ENCODE results near the gene SLC25A22.
A peak's percentile ranks its signal among the peaks of the same experiment; 100 is the strongest.

The SLC25A22 gene

DNA sequence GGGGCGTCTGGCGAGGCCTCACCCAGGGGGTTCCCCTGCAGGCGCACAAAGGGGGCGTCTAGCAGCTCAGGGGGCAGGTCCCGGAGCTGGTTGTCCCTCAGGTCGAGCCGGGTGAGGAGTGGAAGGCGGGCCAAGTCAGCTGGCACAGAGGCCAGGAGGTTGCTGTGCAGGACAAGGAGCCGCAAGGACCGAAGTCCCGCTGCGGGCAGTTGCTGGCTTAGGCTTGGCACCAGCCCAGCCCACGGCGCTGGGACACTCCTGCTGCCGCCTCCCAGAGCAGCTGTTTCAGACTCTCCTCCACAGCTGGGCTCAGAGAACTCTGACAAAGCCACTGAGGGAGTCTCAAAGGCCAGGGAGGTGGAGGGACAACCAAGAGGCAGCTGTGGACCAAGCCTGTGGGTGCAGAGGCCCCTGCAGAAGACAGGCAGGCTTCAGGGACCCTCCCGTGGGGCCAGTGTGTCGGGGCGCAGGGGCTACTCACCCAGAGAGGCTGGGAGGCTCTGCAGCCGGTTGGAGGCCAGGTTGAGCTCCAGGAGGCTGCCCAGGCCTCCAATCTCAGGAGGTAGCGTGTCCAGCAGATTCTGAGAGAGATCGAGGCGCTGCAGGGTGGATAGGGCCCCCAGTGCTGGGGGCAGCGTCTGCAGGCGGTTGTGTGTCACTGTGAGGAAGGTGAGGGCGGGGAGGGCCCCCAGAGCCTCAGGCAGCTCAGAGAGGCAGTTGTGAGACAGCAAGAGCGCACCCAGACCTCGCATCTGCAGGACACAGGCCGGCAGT is 4.8 kb upstream of the SLC25A22 start:
- no peak for DNase-seq

- no peak for DNase-seq
Observed at GRCh38 chr11:802018-802617, 4.0 kb upstream of the SLC25A22 start.

- DNase-seq: no peak
Observed at GRCh38 chr11:801097-801780, 3.2 kb upstream of the SLC25A22 start.

DNA sequence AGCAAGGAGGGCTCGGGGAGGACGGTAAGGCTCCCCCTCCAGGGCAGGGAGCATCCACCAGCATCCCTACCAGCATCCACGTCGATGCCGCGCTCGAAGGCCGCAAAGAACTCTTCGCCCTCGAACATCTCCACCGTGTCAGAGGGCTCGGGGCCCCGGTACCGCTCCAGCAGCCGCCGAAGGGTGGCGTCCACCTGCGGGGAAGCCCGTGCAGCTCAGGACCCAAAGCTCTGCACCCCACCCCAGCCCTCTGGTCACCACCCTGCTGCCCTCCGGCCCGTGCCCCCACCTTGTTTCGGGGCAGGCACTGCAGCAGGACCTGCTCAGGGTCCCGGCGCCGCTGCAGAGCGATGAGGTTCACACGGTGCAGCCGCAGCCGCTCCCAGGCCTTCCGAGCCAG is 2.4 kb upstream of the SLC25A22 start:
- no peak for DNase-seq

- no peak for DNase-seq
Observed at GRCh38 chr11:799641-800316, 1.7 kb upstream of the SLC25A22 start.

DNA sequence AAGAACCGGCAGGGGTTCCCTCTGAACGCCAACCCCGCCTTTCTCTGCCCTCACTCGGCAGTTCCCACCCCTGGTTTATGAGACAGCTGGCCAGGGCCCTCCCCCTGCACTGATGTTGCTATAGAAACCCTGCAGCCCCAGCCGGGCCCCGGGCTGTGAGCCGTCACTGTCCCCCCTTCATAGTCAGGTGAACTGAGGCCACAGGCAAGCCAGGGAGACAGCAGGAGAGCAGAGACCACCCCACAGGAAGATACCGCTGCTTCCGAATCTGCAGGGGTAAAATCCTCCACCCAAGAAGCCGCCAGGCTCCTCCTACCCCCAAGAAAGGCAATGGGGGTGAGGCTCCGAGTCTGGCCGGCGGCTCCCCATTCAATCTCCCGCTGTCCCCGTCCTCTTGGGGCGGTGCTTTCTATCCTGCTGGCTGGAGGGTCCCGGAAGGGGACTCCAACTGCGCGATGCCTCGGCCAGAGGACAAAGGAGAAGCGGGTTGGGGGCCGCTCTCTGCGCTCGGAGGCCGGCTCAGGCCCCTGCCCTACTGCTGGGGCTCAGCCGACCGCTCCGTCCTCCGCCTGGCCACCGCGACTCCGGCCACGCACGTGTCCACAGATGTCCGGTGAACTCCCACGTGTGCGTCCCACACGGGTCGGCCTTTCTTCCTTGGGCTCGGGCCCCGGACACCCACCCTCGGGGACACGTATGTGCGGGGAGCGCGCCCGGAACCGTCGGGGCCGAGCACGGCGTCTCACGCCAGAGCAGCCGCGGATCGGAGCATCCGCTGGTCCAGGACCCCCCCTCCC is 587 bp downstream of the SLC25A22 start:
- DNase-seq: peak; percentile 83 to 92 (median 88)

DNA sequence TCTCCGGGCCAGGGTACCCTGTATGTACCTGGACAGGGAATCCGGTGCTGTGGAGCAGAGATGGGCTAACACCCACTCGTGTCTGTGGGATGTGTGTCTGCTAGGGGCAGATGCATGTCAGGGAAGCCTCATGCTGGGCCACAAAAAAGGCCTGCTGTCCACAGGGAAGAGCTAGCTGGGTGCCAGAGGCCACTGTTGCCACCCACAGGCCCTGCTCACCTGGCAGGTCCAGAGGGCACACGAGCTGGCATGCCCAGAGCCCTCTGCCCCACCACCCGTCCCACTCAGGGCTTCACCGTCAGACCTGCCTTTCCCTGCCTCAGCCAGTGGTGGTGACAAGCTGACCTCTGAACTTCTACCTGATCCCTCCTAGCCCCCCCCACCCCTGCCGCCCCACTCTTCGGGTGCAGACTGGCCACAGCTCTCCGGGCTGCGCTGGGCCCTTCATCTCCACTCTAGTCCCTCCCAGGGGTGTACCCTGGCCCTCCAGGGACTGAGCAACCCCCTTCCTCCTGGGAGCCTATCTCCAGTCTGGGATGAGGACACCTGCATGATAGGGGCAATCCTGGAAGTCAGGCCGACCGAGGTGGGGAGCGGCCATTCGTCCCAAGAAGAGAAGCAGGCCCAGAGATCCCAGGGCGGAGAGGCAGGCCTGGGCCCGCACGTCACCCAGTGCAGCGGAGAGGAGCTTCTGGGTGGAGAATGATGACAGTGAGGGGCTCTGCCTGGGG is 1.4 kb downstream of the SLC25A22 start:
- no peak for DNase-seq

- peak; percentile 68 to 83 (median 80) for DNase-seq
Observed at GRCh38 chr11:795634-796564, 2.2 kb downstream of the SLC25A22 start.

GRCh38 chr11:794766-795633 is 3.1 kb downstream of the SLC25A22 start:
- peak in 2 of 3 experiments; percentile 30 to 36 for DNase-seq

DNA sequence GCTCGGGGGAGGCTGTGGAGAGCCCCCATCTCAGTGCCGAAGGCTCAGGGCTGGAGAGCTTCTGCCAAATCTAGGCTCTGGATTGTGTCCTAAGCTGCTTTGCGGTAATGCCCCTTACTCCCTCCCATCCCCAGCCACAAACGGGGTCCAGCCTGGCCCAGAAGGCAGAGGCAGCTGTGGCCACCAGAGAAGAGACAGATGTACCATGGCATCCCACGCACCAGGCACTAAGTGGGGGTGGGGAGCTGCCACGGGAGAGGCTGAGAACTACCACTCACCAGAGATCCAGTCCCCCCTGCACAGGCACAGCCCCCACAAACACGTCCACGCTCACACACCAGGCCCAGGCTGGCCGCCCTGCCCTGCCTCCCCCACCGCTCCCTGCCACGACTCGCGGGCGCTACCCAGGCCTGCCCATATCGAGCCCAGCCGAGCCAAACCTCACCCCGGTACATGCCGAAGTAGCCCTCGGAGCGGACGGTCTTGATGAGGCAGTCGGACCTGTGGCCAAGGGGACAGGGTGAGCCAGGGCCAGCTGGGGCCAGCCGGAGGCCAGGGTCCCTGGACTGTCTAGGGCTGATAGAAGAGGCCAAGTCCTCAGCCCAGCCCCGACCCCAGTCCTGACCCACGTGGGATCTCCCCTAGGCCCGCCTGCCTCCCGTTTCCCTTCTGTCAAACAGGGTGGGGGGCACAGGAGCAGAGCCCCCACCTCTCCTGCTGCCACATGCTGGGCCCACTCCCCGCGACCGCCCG is 3.9 kb downstream of the SLC25A22 start:
- no peak for DNase-seq

DNA sequence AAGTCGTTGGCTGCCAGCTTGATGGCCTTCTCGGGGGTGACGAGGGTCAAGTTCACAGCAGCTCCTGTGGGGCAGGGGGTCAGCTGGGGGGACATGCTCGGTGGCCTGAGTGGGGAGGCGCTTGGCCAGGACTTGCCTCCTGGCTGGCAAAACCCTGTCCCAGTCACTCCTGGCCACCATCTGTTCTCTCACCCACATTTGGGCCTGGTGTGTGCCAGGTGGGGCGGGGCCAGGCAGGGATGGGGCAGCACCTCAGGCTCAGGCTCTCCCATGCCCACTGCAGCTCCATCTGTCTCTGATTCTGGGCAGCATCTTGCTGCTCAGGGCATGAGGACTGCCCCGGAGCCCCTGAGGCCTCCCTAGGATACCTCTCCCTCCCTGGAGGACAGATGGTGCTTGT is 4.5 kb downstream of the SLC25A22 start:
- DNase-seq: no peak

- DNase-seq: no peak
Observed at GRCh38 chr11:792873-793272, 5.2 kb downstream of the SLC25A22 start.

DNA sequence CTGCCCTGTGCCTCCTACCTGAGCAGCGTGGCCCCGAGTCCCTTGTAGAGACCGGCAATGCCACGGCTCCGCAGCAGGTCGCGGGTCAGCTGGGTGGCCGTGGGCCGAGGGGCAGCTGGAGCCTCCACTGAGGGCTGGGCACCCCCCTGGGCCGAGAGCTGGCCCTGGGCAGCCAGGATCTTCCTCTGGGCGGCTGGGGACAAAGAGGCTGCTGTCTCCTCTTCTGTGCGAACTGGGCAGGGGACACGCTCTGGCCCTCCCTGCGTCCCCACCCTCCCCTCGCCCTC is 5.6 kb downstream of the SLC25A22 start:
- no peak for DNase-seq

GRCh38 chr11:791658-792534 is 6.2 kb downstream of the SLC25A22 start:
- DNase-seq: no peak

- DNase-seq: peak in 1 of 3 experiments; percentile 32
Observed at GRCh38 chr11:790721-791564, 7.1 kb downstream of the SLC25A22 start.

- DNase-seq: peak; percentile 72 to 74 (median 72)
Observed at GRCh38 chr11:789943-790342, 8.1 kb downstream of the SLC25A22 start, which contains the start of gene CEND1. Gene CEND1 (minus strand): TSS chr11:790090. CDS start chr11:788576, 1,514 bp downstream.
